Ovary (tissue), 1 donor: ENCODE measurements around the gene NUS1.

Experiments
- EP300 ChIP-seq: sonication (generic); formaldehyde crosslinking; IDR thresholded peaks from one replicate; pipeline ENCODE4 v1.6.1; 2017; ENCODE audit warnings: antibody characterized with exemption
- POLR2A ChIP-seq: fragments of 450-650 bp; IDR thresholded peaks from one replicate; pipeline ENCODE4 v1.6.1; 2017; ENCODE audit warnings: antibody characterized with exemption, mild to moderate bottlenecking, moderate library complexity

- TF ChIP-seq EP300 = no peak
- TF ChIP-seq POLR2A = no peak
Measured at GRCh38 chr6:117677553-117678141, 2.4 kb downstream of the NUS1 start.
